ENCODE data around the gene VPS16.

GRCh38 chr20:2794866-2795447 lies 45.6 kb upstream of the VPS16 start:
- TF ChIP-seq EZH2 (IDR thresholded peaks at IDR 0.05) (no peak), POLR2AphosphoS5 (IDR thresholded peaks at IDR 0.05; ENCODE audit: borderline replicate concordance, low read depth, low read length) (no peak), FOXP2 (optimal IDR thresholded peaks at IDR 0.05; ENCODE audit: control extremely low read depth, extremely low read length, insufficient read depth) (no peak)
